HG03175 (cell line): ENCODE data around the gene LYRM2.

Experiments used
- ATAC-seq: cut with Tn5 transposase; IDR thresholded peaks from one replicate; pipeline ENCODE4 v1.9.1; 2021; ENCODE audit warnings: mild to moderate bottlenecking, moderate library complexity; ENCODE audit not compliant: unreplicated experiment

The LYRM2 gene

GRCh38 chr6:89597372-89597771 lies 41.2 kb downstream of the LYRM2 start:
- ATAC-seq, result no peak

- ATAC-seq, result no peak
Measured at GRCh38 chr6:89596484-89596883, 42.1 kb downstream of the LYRM2 start.

GRCh38 chr6:89596056-89596455 lies 42.5 kb downstream of the LYRM2 start:
- peak; percentile 89 for ATAC-seq

GRCh38 chr6:89591745-89592144 lies 46.8 kb downstream of the LYRM2 start:
- ATAC-seq, result no peak

- no peak for ATAC-seq
Measured at GRCh38 chr6:89590133-89590532, 48.4 kb downstream of the LYRM2 start.

- ATAC-seq, result no peak
Measured at GRCh38 chr6:89589297-89590025, 49.1 kb downstream of the LYRM2 start.

- ATAC-seq, result no peak
Measured at GRCh38 chr6:89585154-89585553, 53.4 kb downstream of the LYRM2 start.

- no peak for ATAC-seq
Measured at GRCh38 chr6:89584539-89584938, 54.0 kb downstream of the LYRM2 start.

GRCh38 chr6:89583559-89583958 lies 55.0 kb downstream of the LYRM2 start:
- no peak for ATAC-seq

GRCh38 chr6:89582669-89583325 lies 55.8 kb downstream of the LYRM2 start:
- no peak for ATAC-seq

GRCh38 chr6:89581689-89582088 lies 56.9 kb downstream of the LYRM2 start:
- no peak for ATAC-seq

GRCh38 chr6:89580997-89581666 lies 57.4 kb downstream of the LYRM2 start:
- ATAC-seq, result no peak

- ATAC-seq, result no peak
Measured at GRCh38 chr6:89575562-89575960, 63.0 kb downstream of the LYRM2 start.

GRCh38 chr6:89574910-89575561 lies 63.5 kb downstream of the LYRM2 start:
- no peak for ATAC-seq

- no peak for ATAC-seq
Measured at GRCh38 chr6:89567630-89568390, 70.7 kb downstream of the LYRM2 start.

GRCh38 chr6:89566930-89567629 lies 71.5 kb downstream of the LYRM2 start:
- no peak for ATAC-seq

- no peak for ATAC-seq
Measured at GRCh38 chr6:89566008-89566800, 72.3 kb downstream of the LYRM2 start.

- ATAC-seq, result no peak
Measured at GRCh38 chr6:89564752-89565427, 73.7 kb downstream of the LYRM2 start.

GRCh38 chr6:89563866-89564265 lies 74.7 kb downstream of the LYRM2 start:
- no peak for ATAC-seq
